ENCODE results near the gene ZNF664.

- TF ChIP-seq CTCF (conservative IDR thresholded peaks at IDR 0.05; ENCODE audit: low read depth, low read length): no peak
- TF ChIP-seq EZH2phosphoT487 (IDR thresholded peaks at IDR 0.05; ENCODE audit: borderline replicate concordance, low read length): no peak
Observed at GRCh38 chr12:124002654-124003053, 29.6 kb downstream of the ZNF664 start.
